H1 (cell line): Measurements from ENCODE around the gene TLL1. TPM values are rescaled to one million over a fixed set of nuclear protein-coding genes. Genes with fewer than 3 reads are reported as not detected.

Experiments
- CTCF ChIA-PET: fragments of 300-600 bp; sonication (Branson Sonifier 250); formaldehyde crosslinking; loops from one replicate; lab custom pipeline; 2021; ENCODE audit not compliant: partially characterized antibody; lab: Charles Lee
- POLR2A ChIA-PET: fragments of 300-600 bp; sonication (Branson Sonifier 250); formaldehyde crosslinking; loops from one replicate; lab custom pipeline; 2021; ENCODE audit warnings: inconsistent platforms; ENCODE audit not compliant: partially characterized antibody; lab: Charles Lee
- DNase-seq, 2 experiments: peaks; one replicate each; pipeline versions ENCODE4 v3.0.0 to v3.0.0-alpha.2; 2010 to 2022; ENCODE audit warnings: low spot score in 2 of 2, low read depth in 1 of 2, mixed read lengths in 1 of 2
- FAIRE-seq: peaks from 2 replicates; lab custom pipeline; 2011; peaks lifted over from hg19 to GRCh38; lab: Jason Lieb, UNC
- H2AFZ ChIP-seq: 2 replicates; pipeline ENCODE4 v1.8.1; 2012; ENCODE audit warnings: low read length, inconsistent platforms
- H2AK5ac ChIP-seq: 2 replicates; pipeline ENCODE4 v1.6.1; 2013; ENCODE audit warnings: low read depth, low read length
- H2BK120ac ChIP-seq: replicated peaks from 2 replicates; pipeline ENCODE3; 2013; ENCODE audit warnings: low read depth, low read length, inconsistent platforms
- H2BK12ac ChIP-seq: 2 replicates; pipeline ENCODE4 v1.6.1; 2013; ENCODE audit warnings: low read depth, low read length
- H2BK15ac ChIP-seq: 2 replicates; pipeline ENCODE4 v1.6.1; 2013; ENCODE audit warnings: low read length
- H2BK20ac ChIP-seq: 2 replicates; pipeline ENCODE4 v1.6.1; 2013; ENCODE audit warnings: low read length
- H2BK5ac ChIP-seq: 2 replicates; pipeline ENCODE4 v1.6.1; 2013; ENCODE audit warnings: low read depth, low read length
- H3K14ac ChIP-seq: 2 replicates; pipeline ENCODE4 v1.6.1; 2013; ENCODE audit warnings: inconsistent platforms; ENCODE audit not compliant: insufficient read length
- H3K18ac ChIP-seq: 2 replicates; pipeline ENCODE4 v1.6.1; 2013; ENCODE audit warnings: low read length; ENCODE audit errors: extremely low read depth
- H3K23ac ChIP-seq: 2 replicates; pipeline ENCODE4 v1.6.1; 2013; ENCODE audit warnings: inconsistent platforms; ENCODE audit not compliant: insufficient read length
- H3K23me2 ChIP-seq: 2 replicates; pipeline ENCODE4 v1.6.1; 2013; ENCODE audit warnings: low read depth, low read length
- H3K27ac ChIP-seq: 2 replicates; pipeline ENCODE4 v1.6.1; 2011; ENCODE audit warnings: low read depth, low read length, inconsistent platforms
- H3K27me3 ChIP-seq, 4 experiments: replicated peaks in 1 of 4; 1 replicate in 1 of 4; 2 replicates in 3 of 4; pipeline versions ENCODE4 v1.6.1 to v1.8.1; 2011 to 2013; ENCODE audit warnings: low read length in 3 of 4, mild to moderate bottlenecking in 3 of 4, inconsistent platforms in 2 of 4, mixed read lengths in 2 of 4, moderate library complexity in 1 of 4; ENCODE audit not compliant: control insufficient read depth in 3 of 4, insufficient read depth in 3 of 4; ENCODE audit errors: extremely low read depth in 1 of 4
- H3K36me3 ChIP-seq, 4 experiments: 2 replicates each; pipeline versions ENCODE4 v1.6.1 to v1.8.1; 2011 to 2013; ENCODE audit warnings: mild to moderate bottlenecking in 4 of 4, low read length in 3 of 4, moderate library complexity in 2 of 4, control low read depth in 1 of 4, inconsistent platforms in 1 of 4; ENCODE audit not compliant: insufficient read depth in 4 of 4, control insufficient read depth in 2 of 4
- H3K4ac ChIP-seq: replicated peaks from 2 replicates; pipeline ENCODE3; 2013; ENCODE audit warnings: low read length, low read depth, mixed read lengths, inconsistent platforms; ENCODE audit not compliant: insufficient read length
- H3K4me1 ChIP-seq, 4 experiments: replicated peaks in 1 of 4; 1 replicate in 1 of 4; 2 replicates in 3 of 4; pipeline versions ENCODE4 v1.6.1 to v1.8.1; 2011 to 2013; ENCODE audit warnings: low read length in 3 of 4, inconsistent platforms in 2 of 4, mixed read lengths in 1 of 4; ENCODE audit not compliant: insufficient read depth in 4 of 4, control insufficient read depth in 3 of 4
- H3K4me2 ChIP-seq, 2 experiments: 2 replicates each; pipeline versions ENCODE4 v1.6.1 to v1.8.1; 2011 to 2013; ENCODE audit warnings: low read depth in 2 of 2, low read length in 2 of 2, control low read depth in 1 of 2, inconsistent platforms in 1 of 2, mild to moderate bottlenecking in 1 of 2; ENCODE audit not compliant: insufficient read depth in 1 of 2
- H3K4me3 ChIP-seq, 4 experiments: fragments of 200-600, 300-600 bp in 1 of 4; sonication (generic), shearing (Covaris generic), sonication (Bioruptor Twin) in 1 of 4; 2 replicates each; pipeline versions ENCODE4 v1.5.1 to v1.8.1; 2011 to 2016; ENCODE audit warnings: low read length in 4 of 4, low read depth in 3 of 4, control low read depth in 2 of 4, inconsistent platforms in 2 of 4, mild to moderate bottlenecking in 2 of 4, mixed read lengths in 1 of 4, moderate library complexity in 1 of 4; ENCODE audit not compliant: insufficient read depth in 2 of 4; ENCODE audit errors: extremely low read depth in 1 of 4
- H3K56ac ChIP-seq: replicated peaks from 2 replicates; pipeline ENCODE3; 2013; ENCODE audit warnings: low read depth, mild to moderate bottlenecking, mixed read lengths, low read length, inconsistent platforms; ENCODE audit not compliant: insufficient read length
- H3K79me1 ChIP-seq: 2 replicates; pipeline ENCODE4 v1.6.1; 2013; ENCODE audit warnings: low read depth, low read length, control low read depth
- H3K79me2 ChIP-seq, 2 experiments: 2 replicates each; pipeline versions ENCODE4 v1.6.1 to v1.8.1; 2012 to 2013; ENCODE audit warnings: low read length in 2 of 2, mild to moderate bottlenecking in 2 of 2, inconsistent platforms in 1 of 2; ENCODE audit not compliant: insufficient read depth in 2 of 2, control insufficient read depth in 1 of 2
- H3K9ac ChIP-seq, 4 experiments: replicated peaks in 1 of 4; 1 replicate in 1 of 4; 2 replicates in 3 of 4; pipeline versions ENCODE4 v1.6.1 to v1.8.1; 2011 to 2013; ENCODE audit warnings: low read depth in 3 of 4, low read length in 3 of 4, control low read depth in 2 of 4, mild to moderate bottlenecking in 2 of 4, moderate library complexity in 2 of 4, inconsistent platforms in 1 of 4; ENCODE audit errors: extremely low read depth in 1 of 4
- H3K9me3 ChIP-seq, 2 experiments: 2 replicates each; pipeline versions ENCODE4 v1.6.1 to v1.8.1; 2012 to 2013; ENCODE audit warnings: mild to moderate bottlenecking in 2 of 2, moderate library complexity in 2 of 2, control low read depth in 1 of 2, inconsistent platforms in 1 of 2, low read depth in 1 of 2, low read length in 1 of 2, mixed read lengths in 1 of 2; ENCODE audit not compliant: insufficient read depth in 2 of 2
- H4K20me1 ChIP-seq, 2 experiments: replicated peaks in 1 of 2; 2 replicates each; pipeline versions ENCODE3 to v1.8.1; 2011 to 2013; ENCODE audit warnings: inconsistent platforms in 2 of 2, low read length in 2 of 2, mild to moderate bottlenecking in 1 of 2; ENCODE audit not compliant: insufficient read depth in 2 of 2, control insufficient read depth in 1 of 2
- H4K5ac ChIP-seq: 2 replicates; pipeline ENCODE4 v1.6.1; 2013; ENCODE audit warnings: low read length, low read depth, mixed read lengths, inconsistent platforms; ENCODE audit not compliant: insufficient read length
- H4K8ac ChIP-seq: 2 replicates; pipeline ENCODE4 v1.8.0; 2013; ENCODE audit warnings: mild to moderate bottlenecking, moderate library complexity, low read length, inconsistent platforms; ENCODE audit not compliant: insufficient read depth; ENCODE audit errors: extremely low read depth
- H4K91ac ChIP-seq: replicated peaks from 2 replicates; pipeline ENCODE3; 2013; ENCODE audit warnings: low read length, mixed read lengths, inconsistent platforms; ENCODE audit not compliant: insufficient read length
- ATF2 ChIP-seq: IDR thresholded peaks from 2 replicates; pipeline ENCODE4 v1.6.1; 2012; ENCODE audit warnings: low read length, inconsistent platforms
- BACH1 ChIP-seq: IDR thresholded peaks from 2 replicates; pipeline ENCODE4 v1.6.1; 2012; ENCODE audit warnings: low read length, improper control_type of control experiment
- BCL11A ChIP-seq, 2 experiments: IDR thresholded peaks; one replicate each; pipeline ENCODE4 v1.6.1; 2011; ENCODE audit warnings: low read depth in 2 of 2, low read length in 2 of 2, mild to moderate bottlenecking in 2 of 2
- CTBP2 ChIP-seq: IDR thresholded peaks from 2 replicates; pipeline ENCODE4 v1.7.0; 2011; ENCODE audit warnings: borderline replicate concordance, mild to moderate bottlenecking, moderate library complexity, mixed read lengths, low read length; ENCODE audit not compliant: insufficient read depth, insufficient read length
- CTCF ChIP-seq, 3 experiments: IDR thresholded peaks; 1 replicate in 2 of 3; 2 replicates in 1 of 3; pipeline versions ENCODE4 v1.5.1 to v1.6.1; 2011; ENCODE audit warnings: low read length in 3 of 3, mild to moderate bottlenecking in 3 of 3, inconsistent platforms in 2 of 3, low read depth in 1 of 3, moderate library complexity in 1 of 3; ENCODE audit not compliant: insufficient read depth in 1 of 3; ENCODE audit errors: control extremely low read depth in 1 of 3
- KDM1A ChIP-seq: fragments of 200-600, 300-600 bp; sonication (generic); IDR thresholded peaks from 2 replicates; pipeline ENCODE4 v1.7.1; 2016; ENCODE audit warnings: mild to moderate bottlenecking, low read length, borderline replicate concordance
- POU5F1 ChIP-seq: IDR thresholded peaks from 2 replicates; pipeline ENCODE4 v1.6.1; 2011; ENCODE audit warnings: low read depth, mild to moderate bottlenecking, low read length, moderate library complexity
- RXRA ChIP-seq: IDR thresholded peaks from 2 replicates; pipeline ENCODE4 v1.6.1; 2011; ENCODE audit warnings: low read depth, mild to moderate bottlenecking, low read length, moderate library complexity; ENCODE audit not compliant: insufficient read depth
- SIRT6 ChIP-seq: IDR thresholded peaks from one replicate; pipeline ENCODE4 v1.7.1; 2012; ENCODE audit warnings: low read length, inconsistent platforms
- SRF ChIP-seq: IDR thresholded peaks from 2 replicates; pipeline ENCODE4 v1.6.1; 2011; ENCODE audit warnings: mild to moderate bottlenecking, low read depth, low read length, moderate library complexity
- WGBS, 2 experiments: shearing (Covaris generic) in 1 of 2; methylation state at CpG; one replicate each; pipeline versions ENCODE4 v1.1.6 to v1.1.7; 2013 to 2015; ENCODE audit warnings: low lambda C conversion rate in 2 of 2, mixed read lengths in 2 of 2, inconsistent platforms in 1 of 2, low coverage in 1 of 2, missing lambda C conversion rate in 1 of 2; ENCODE audit not compliant: insufficient replicate concordance in 2 of 2, insufficient coverage in 1 of 2, insufficient read length in 1 of 2; ENCODE audit errors: extremely low coverage in 1 of 2, missing lambda C conversion rate in 1 of 2; 5-methylcytosine and 5-hydroxymethylcytosine counted together
- polyA plus RNA-seq, 7 experiments: library from polyadenylated mRNA; depleted of rRNA in 3 of 7; stranded (reverse) in 5 of 7; unstranded in 2 of 7; fragments of >200 nt in 5 of 7; fragments of 200-250 nt in 2 of 7; gene quantifications; 1 replicate in 5 of 7; 2 replicates in 1 of 7; 4 replicates in 1 of 7; pipeline versions ENCODE4 v1.2.1 to v1.2.3, GENCODE V29; 2011 to 2013; ENCODE audit warnings: missing spikeins in 2 of 7, mixed read lengths in 2 of 7
- total RNA-seq: library from RNA; stranded (reverse); fragmentation: NEBNext Ultra II Directional; extraction: Animal tissue kit (Norgen Biotek cat#: 25700); gene quantifications from 2 replicates; pipeline ENCODE4 v1.2.1, GENCODE V29; 2021

The TLL1 gene
- total and polyA plus RNA-seq, 2 of the 8 experiments (the other 6 are each of a cell fraction or from before 2014, with no cell fraction given) = 0.18 to 1.1 TPM

GRCh38 chr4:165851256-165851655 is 21.8 kb upstream of the TLL1 start:
- no peaks in the 10 kb centered on the region for H3K36me3 ChIP-seq
- no peak overlapping the region for H3K23ac ChIP-seq
- H2BK20ac ChIP-seq = no peak overlapping the region
- H3K4me3 ChIP-seq = no peak overlapping the region
- H2AFZ ChIP-seq = no peak overlapping the region
- H4K5ac ChIP-seq = no peak overlapping the region
- no peak for FAIRE-seq
- H2BK12ac ChIP-seq = no peak overlapping the region
- H3K4me2 ChIP-seq = no peak overlapping the region
- 0 out of 2 replicates have a peak, but pooled peaks cover 2% of the 10 kb centered on the region for H3K23me2 ChIP-seq
- no peak overlapping the region for H2BK120ac ChIP-seq
- H3K27me3 ChIP-seq = no peaks in the 10 kb centered on the region
- ChIA-PET CTCF (no interaction called here), POLR2A (no interaction called here)
- no peaks in the 10 kb centered on the region for H3K4me1 ChIP-seq
- no peak overlapping the region for H3K14ac ChIP-seq
- H3K18ac ChIP-seq = no peak overlapping the region
- no peak for DNase-seq
- no peak overlapping the region for H3K56ac ChIP-seq
- H2AK5ac ChIP-seq = no peak overlapping the region
- no peaks in the 10 kb centered on the region for H3K79me1 ChIP-seq
- no peak overlapping the region for H3K9ac ChIP-seq
- no peak overlapping the region for H4K8ac ChIP-seq
- H3K9me3 ChIP-seq = no peaks in the 10 kb centered on the region
- WGBS, 2 experiments = 88% methylated on average over 3 of the region's 3 CpGs; no CpG with 5 or more reads in 1 of the 2 experiments
- no peak overlapping the region for H3K27ac ChIP-seq
- H4K91ac ChIP-seq = no peak overlapping the region
- H2BK5ac ChIP-seq = no peak overlapping the region
- no peak overlapping the region for H3K4ac ChIP-seq
- H4K20me1 ChIP-seq = no peaks in the 10 kb centered on the region
- H2BK15ac ChIP-seq = no peak overlapping the region
- H3K79me2 ChIP-seq = no peaks in the 10 kb centered on the region
- TF ChIP-seq CTCF (IDR thresholded peaks at IDR 0.05; ENCODE audit: control extremely low read depth in 1 of 3, insufficient read depth in 1 of 3, low read depth in 1 of 3, low read length in 3 of 3) = no peak
- TF ChIP-seq BACH1 = no peak
- TF ChIP-seq BCL11A (IDR thresholded peaks at IDR 0.05; ENCODE audit: low read depth in 2 of 2, low read length in 2 of 2) = no peak
- TF ChIP-seq SRF = no peak
- TF ChIP-seq ATF2 = no peak
- TF ChIP-seq SIRT6 = no peak
- no peak for TF ChIP-seq RXRA
- TF ChIP-seq CTBP2 = no peak
- TF ChIP-seq POU5F1 = no peak
- TF ChIP-seq KDM1A = no peak
